IMR-90 (cell line): ENCODE measurements around the gene ASXL2. TPM values are rescaled to one million over a fixed set of nuclear protein-coding genes. Genes with fewer than 3 reads are reported as not detected.

Source experiments
- ATAC-seq: fragments of 200-7000 bp; cut with Tn5 transposase; 2 replicates; pipeline ENCODE4 v1.9.1; 2020; ENCODE audit warnings: low read depth, mild to moderate bottlenecking, moderate library complexity
- BruUV-seq: library from RNA; stranded (reverse); fragments of 400-500 nt; replicated peaks from 2 replicates; lab custom pipeline; 2021; lab: Mats Ljungman, UMichigan
- CTCF ChIA-PET: fragments of 300-600 bp; formaldehyde crosslinking; extraction: SDS; loops from one replicate; lab custom pipeline; 2021; ENCODE audit warnings: antibody characterized with exemption; lab: Yijun Ruan, JAX
- POLR2A ChIA-PET: fragments of 300-600 bp; sonication (Branson Sonifier 250); formaldehyde crosslinking; loops from one replicate; lab custom pipeline; 2022; ENCODE audit warnings: antibody characterized with exemption; ENCODE audit not compliant: unreplicated experiment; lab: Charles Lee
- DNase-seq: peaks from one replicate; pipeline ENCODE4 v3.0.0; 2013
- H2AFZ ChIP-seq: replicated peaks from 2 replicates; pipeline ENCODE3; 2013; ENCODE audit warnings: low read length, mild to moderate bottlenecking; ENCODE audit not compliant: poor library complexity
- H2AK5ac ChIP-seq: 2 replicates; pipeline ENCODE4 v1.6.1; 2013; ENCODE audit warnings: low read depth, low read length, inconsistent platforms
- H2AK9ac ChIP-seq: replicated peaks from 2 replicates; pipeline ENCODE3; 2013; ENCODE audit warnings: mild to moderate bottlenecking, low read depth, low read length, moderate library complexity; ENCODE audit not compliant: poor library complexity
- H2BK120ac ChIP-seq: 2 replicates; pipeline ENCODE4 v1.6.1; 2013; ENCODE audit warnings: low read depth, low read length, inconsistent platforms
- H2BK15ac ChIP-seq: 3 replicates; pipeline ENCODE4 v1.6.1; 2013; ENCODE audit warnings: low read depth, low read length, inconsistent platforms
- H2BK20ac ChIP-seq: 2 replicates; pipeline ENCODE4 v1.6.1; 2013; ENCODE audit warnings: low read depth, mild to moderate bottlenecking, inconsistent platforms, low read length, moderate library complexity
- H2BK5ac ChIP-seq: 2 replicates; pipeline ENCODE4 v1.6.1; 2013; ENCODE audit warnings: mild to moderate bottlenecking, low read depth, low read length, inconsistent platforms; ENCODE audit not compliant: poor library complexity, severe bottlenecking
- H3K14ac ChIP-seq: replicated peaks from 2 replicates; pipeline ENCODE4 v1.6.1; 2013; ENCODE audit warnings: low read depth, low read length, inconsistent platforms
- H3K18ac ChIP-seq: 2 replicates; pipeline ENCODE4 v1.6.1; 2013; ENCODE audit warnings: low read depth, low read length, control low read depth
- H3K23ac ChIP-seq: 2 replicates; pipeline ENCODE4 v1.6.1; 2013; ENCODE audit warnings: low read depth, low read length, inconsistent platforms
- H3K27ac ChIP-seq: 2 replicates; pipeline ENCODE4 v1.5.1; 2013; ENCODE audit warnings: mild to moderate bottlenecking, control low read depth, low read length; ENCODE audit not compliant: insufficient read depth
- H3K27me3 ChIP-seq: 2 replicates; pipeline ENCODE4 v1.6.1; 2013; ENCODE audit warnings: low read length; ENCODE audit not compliant: control insufficient read depth, insufficient read depth
- H3K36me3 ChIP-seq: 2 replicates; pipeline ENCODE4 v1.6.1; 2013; ENCODE audit warnings: low read length, mixed read lengths; ENCODE audit not compliant: control insufficient read depth, insufficient read depth
- H3K4ac ChIP-seq: 2 replicates; pipeline ENCODE4 v1.6.1; 2013; ENCODE audit warnings: low read depth, low read length, inconsistent platforms
- H3K4me1 ChIP-seq: 2 replicates; pipeline ENCODE4 v1.6.1; 2013; ENCODE audit warnings: low read length, mixed read lengths; ENCODE audit not compliant: control insufficient read depth, insufficient read depth
- H3K4me2 ChIP-seq: 2 replicates; pipeline ENCODE4 v1.6.1; 2013; ENCODE audit warnings: low read depth, mild to moderate bottlenecking, control low read depth, low read length, moderate library complexity
- H3K4me3 ChIP-seq: 2 replicates; pipeline ENCODE4 v1.5.1; 2013; ENCODE audit warnings: low read depth, mild to moderate bottlenecking, control low read depth, low read length, moderate library complexity; ENCODE audit not compliant: insufficient read depth
- H3K56ac ChIP-seq: 2 replicates; pipeline ENCODE4 v1.6.1; 2013; ENCODE audit warnings: low read length, inconsistent platforms; ENCODE audit not compliant: insufficient read depth; ENCODE audit errors: extremely low read depth
- H3K79me1 ChIP-seq, 2 experiments: 2 replicates each; pipeline ENCODE4 v1.6.1; 2013; ENCODE audit warnings: low read length in 2 of 2, inconsistent platforms in 1 of 2, low read depth in 1 of 2
- H3K9ac ChIP-seq: 2 replicates; pipeline ENCODE4 v1.6.1; 2013; ENCODE audit warnings: low read depth, low read length, control low read depth
- H3K9me1 ChIP-seq: 2 replicates; pipeline ENCODE4 v1.6.1; 2013; ENCODE audit warnings: low read length, inconsistent platforms; ENCODE audit not compliant: insufficient read depth
- H3K9me3 ChIP-seq: 2 replicates; pipeline ENCODE4 v1.6.1; 2013; ENCODE audit warnings: low read length; ENCODE audit not compliant: control insufficient read depth, insufficient read depth
- H4K20me1 ChIP-seq: 2 replicates; pipeline ENCODE4 v1.6.1; 2013; ENCODE audit warnings: low read length, inconsistent platforms; ENCODE audit not compliant: insufficient read depth
- H4K5ac ChIP-seq: 2 replicates; pipeline ENCODE4 v1.6.1; 2013; ENCODE audit warnings: mild to moderate bottlenecking, low read depth, low read length, control low read depth
- H4K8ac ChIP-seq, 2 experiments: 2 replicates each; pipeline ENCODE4 v1.6.1; 2013; ENCODE audit warnings: low read depth in 2 of 2, low read length in 2 of 2, control low read depth in 1 of 2, inconsistent platforms in 1 of 2
- H4K91ac ChIP-seq: 2 replicates; pipeline ENCODE4 v1.6.1; 2013; ENCODE audit warnings: low read depth, low read length, inconsistent platforms; ENCODE audit not compliant: insufficient read depth
- CHD1 ChIP-seq: IDR thresholded peaks from 2 replicates; pipeline ENCODE4 v1.6.1; 2012; ENCODE audit warnings: low read depth, low read length, improper control_type of control experiment
- MAFK ChIP-seq: IDR thresholded peaks from 2 replicates; pipeline ENCODE4 v1.6.1; 2012; ENCODE audit warnings: low read depth, low read length, improper control_type of control experiment
- RCOR1 ChIP-seq: IDR thresholded peaks from 2 replicates; pipeline ENCODE4 v1.6.1; 2012; ENCODE audit warnings: mild to moderate bottlenecking, low read length, improper control_type of control experiment; ENCODE audit not compliant: insufficient replicate concordance
- WGBS, 2 experiments: methylation state at CpG; one replicate each; pipeline versions ENCODE4 v1.1.5 to v1.1.7; 2013; ENCODE audit warnings: missing lambda C conversion rate in 2 of 2; ENCODE audit not compliant: insufficient read length in 1 of 2; ENCODE audit errors: extremely low coverage in 2 of 2; 5-methylcytosine and 5-hydroxymethylcytosine counted together
- dilution Hi-C: fragments of 300-500 bp; cut with HindIII; formaldehyde crosslinking; loops from one replicate; pipeline ENCODE4 v1.14.3; 2018; ENCODE audit warnings: low sequenced_read_pairs; ENCODE audit not compliant: unreplicated experiment
- in situ Hi-C: fragments of 300-500 bp; cut with MboI; formaldehyde crosslinking; loops from 3 replicates; pipeline ENCODE4 v1.14.3; 2019; ENCODE audit warnings: low sequenced_read_pairs, inconsistent platforms, mixed read lengths
- intact Hi-C: fragments of 100-400 bp; cut with micrococcal nuclease; formaldehyde crosslinking; loops from 2 replicates; pipeline ENCODE4 v1.10.0; 2022
- polyA plus RNA-seq, 3 experiments: library from polyadenylated mRNA; depleted of rRNA; stranded (reverse); fragments of >200 nt; gene quantifications; 2 replicates each; pipeline ENCODE4 v1.2.3, GENCODE V29; 2012; ENCODE audit warnings: low replicate concordance in 1 of 3
- total RNA-seq: library from RNA; depleted of rRNA; stranded (reverse); fragments of >200 nt; gene quantifications from 2 replicates; pipeline ENCODE4 v1.2.3, GENCODE V29; 2012

ASXL2 gene
- total and polyA plus RNA-seq, 2 of the 4 experiments (the other 2 are of a cell fraction): 5.3 to 8.1 TPM

GRCh38 chr2:25831746-25832449 is 46.4 kb downstream of the ASXL2 start:
- H2BK20ac ChIP-seq: no peak overlapping the region
- H2AK9ac ChIP-seq: no peak overlapping the region
- H3K18ac ChIP-seq: no peak overlapping the region
- no peak overlapping the region for H2AK5ac ChIP-seq
- no TSS peak for BruUV-seq
- H3K27ac ChIP-seq: no peak overlapping the region
- WGBS, 2 experiments: no CpG with 5 or more reads among the region's 3 CpGs
- no peak overlapping the region for H3K14ac ChIP-seq
- TF ChIP-seq CHD1 (no peak), MAFK (no peak), RCOR1 (no peak)
- intact Hi-C loops (no loop called here), in situ Hi-C loops (no loop called here), dilution Hi-C loops (no loop called here)
- no peak overlapping the region for H3K4me3 ChIP-seq
- H3K9me3 ChIP-seq: 0 out of 2 replicates have a peak, but pooled peaks cover 6% of the 10 kb centered on the region
- H3K4me2 ChIP-seq: no peak overlapping the region
- H2BK120ac ChIP-seq: no peak overlapping the region
- no peak overlapping the region for H3K9ac ChIP-seq
- H3K79me1 ChIP-seq: peaks cover 21 to 42% of the 10 kb centered on the region in 2 experiments
- H4K8ac ChIP-seq: no peak overlapping the region
- H3K23ac ChIP-seq: no peak overlapping the region
- no peak overlapping the region for H4K91ac ChIP-seq
- ChIA-PET CTCF (no interaction called here), POLR2A (no interaction called here)
- no peak for ATAC-seq
- no peak overlapping the region for H3K56ac ChIP-seq
- no peaks in the 10 kb centered on the region for H3K27me3 ChIP-seq
- H3K4me1 ChIP-seq: peaks cover 5% of the 10 kb centered on the region
- no peak for DNase-seq
- no peak overlapping the region for H2BK5ac ChIP-seq
- no peak overlapping the region for H4K5ac ChIP-seq
- H2AFZ ChIP-seq: no peak overlapping the region
- peaks cover 13% of the 10 kb centered on the region; the same call in 1 of the 2 replicates for H4K20me1 ChIP-seq
- H3K36me3 ChIP-seq: peaks cover 3% of the 10 kb centered on the region; the same call in 1 of the 2 replicates
- no peak overlapping the region for H3K4ac ChIP-seq
- no peak overlapping the region for H2BK15ac ChIP-seq
- H3K9me1 ChIP-seq: peaks cover 5% of the 10 kb centered on the region; the same call in 1 of the 2 replicates
